Central memory CD8-positive, alpha-beta T cell (primary cell): Measurements from ENCODE around the gene PITX3.
A peak's percentile ranks its signal among the peaks of the same experiment; 100 is the strongest.
"Not testable (repeated sequence)": the region's sequence is repeated elsewhere in the genome, so short reads cannot be mapped to it uniquely, and the experiment has no call there.

ENCODE experiments used
- ATAC-seq: fragments of 150-1000 bp; cut with Tn5 transposase; replicated peaks from 2 replicates; pipeline ENCODE4 v1.10.0; 2022; ENCODE audit warnings: mild to moderate bottlenecking, moderate FRiP score, moderate number of reproducible peaks; ENCODE audit not compliant: poor library complexity, severe bottlenecking; ENCODE audit errors: extremely low read depth
- DNase-seq, 2 donors: peaks; one replicate each; pipeline ENCODE4 v3.0.0; 2021; ENCODE audit warnings: low spot score in 2 of 2
- H3K27ac Mint-ChIP-seq: one replicate; pipeline ENCODE4 v1.8.0; 2022; ENCODE audit warnings: low read depth, mild to moderate bottlenecking, moderate library complexity, mixed read lengths
- H3K27me3 Mint-ChIP-seq: one replicate; pipeline ENCODE4 v1.8.0; 2022; ENCODE audit warnings: mixed read lengths
- H3K36me3 Mint-ChIP-seq: one replicate; pipeline ENCODE4 v1.8.0; 2022; ENCODE audit warnings: mild to moderate bottlenecking, moderate library complexity, mixed read lengths; ENCODE audit not compliant: insufficient read depth
- H3K4me1 Mint-ChIP-seq: one replicate; pipeline ENCODE4 v1.8.0; 2022; ENCODE audit warnings: mixed read lengths
- H3K4me3 Mint-ChIP-seq: one replicate; pipeline ENCODE4 v1.8.0; 2022; ENCODE audit warnings: mild to moderate bottlenecking, moderate library complexity, mixed read lengths
- H3K9me3 Mint-ChIP-seq: one replicate; pipeline ENCODE4 v1.8.0; 2022; ENCODE audit warnings: mixed read lengths

PITX3 gene

GRCh38 chr10:102275343-102275742 lies 34.0 kb upstream of the PITX3 start:
- Mint-ChIP-seq H3K4me1 (peaks cover 30% of the 10 kb centered on the region), H3K27me3 (no peaks in the 10 kb centered on the region), H3K4me3 (no peak overlapping the region), H3K9me3 (no peaks in the 10 kb centered on the region), H3K27ac (no peak overlapping the region), H3K36me3 (peaks cover 7% of the 10 kb centered on the region)
- no peak for DNase-seq
- ATAC-seq, result no peak

GRCh38 chr10:102274062-102274461 lies 32.8 kb upstream of the PITX3 start:
- Mint-ChIP-seq H3K27me3 (no peaks in the 10 kb centered on the region), H3K4me1 (peaks cover 27% of the 10 kb centered on the region), H3K36me3 (peaks cover 8% of the 10 kb centered on the region), H3K4me3 (no peak overlapping the region), H3K27ac (no peak overlapping the region), H3K9me3 (no peaks in the 10 kb centered on the region)
- no peak for DNase-seq
- no peak for ATAC-seq

- Mint-ChIP-seq H3K9me3 (no peaks in the 10 kb centered on the region), H3K4me3 (no peak overlapping the region), H3K4me1 (peaks cover 58% of the 10 kb centered on the region), H3K27me3 (no peaks in the 10 kb centered on the region), H3K36me3 (peaks cover 6% of the 10 kb centered on the region), H3K27ac (peak overlapping the region; percentile 19)
- DNase-seq (no peak), ATAC-seq (no peak)
Observed at GRCh38 chr10:102269017-102269416, 27.7 kb upstream of the PITX3 start.

- Mint-ChIP-seq H3K36me3 (peaks cover 6% of the 10 kb centered on the region), H3K4me1 (peaks cover 58% of the 10 kb centered on the region)
Observed at GRCh38 chr10:102268375-102268888, 27.1 kb upstream of the PITX3 start.

GRCh38 chr10:102267748-102268147 lies 26.4 kb upstream of the PITX3 start:
- no peaks in the 10 kb centered on the region for H3K9me3 Mint-ChIP-seq
- DNase-seq (no peak), ATAC-seq (no peak)
- no peak overlapping the region for H3K4me3 Mint-ChIP-seq
- H3K27me3 Mint-ChIP-seq, result no peaks in the 10 kb centered on the region
- H3K36me3 Mint-ChIP-seq, result peaks cover 10% of the 10 kb centered on the region
- H3K4me1 Mint-ChIP-seq, result peaks cover 62% of the 10 kb centered on the region
- peak overlapping the region; percentile 19 for H3K27ac Mint-ChIP-seq

More at GRCh38 chr10:102268375-102268888, 27.1 kb upstream of the PITX3 start:
- DNase-seq, result no peak
- ATAC-seq, result no peak
- H3K27ac Mint-ChIP-seq, result peak overlapping the region; percentile 19
- no peaks in the 10 kb centered on the region for H3K9me3 Mint-ChIP-seq
- no peaks in the 10 kb centered on the region for H3K27me3 Mint-ChIP-seq
- H3K4me3 Mint-ChIP-seq, result no peak overlapping the region

- H3K4me1 Mint-ChIP-seq, result peaks cover 64% of the 10 kb centered on the region
- DNase-seq (no peak), ATAC-seq (no peak)
- H3K4me3 Mint-ChIP-seq, result no peak overlapping the region
- H3K27me3 Mint-ChIP-seq, result no peaks in the 10 kb centered on the region
- H3K9me3 Mint-ChIP-seq, result no peaks in the 10 kb centered on the region
- H3K36me3 Mint-ChIP-seq, result peaks cover 16% of the 10 kb centered on the region
- H3K27ac Mint-ChIP-seq, result no peak overlapping the region
Observed at GRCh38 chr10:102266670-102267069, 25.4 kb upstream of the PITX3 start.

GRCh38 chr10:102264371-102264770 lies 23.1 kb upstream of the PITX3 start:
- Mint-ChIP-seq H3K27me3 (no peaks in the 10 kb centered on the region), H3K4me1 (peaks cover 56% of the 10 kb centered on the region), H3K27ac (peak overlapping the region; percentile 3), H3K4me3 (no peak overlapping the region), H3K9me3 (no peaks in the 10 kb centered on the region), H3K36me3 (peaks cover 31% of the 10 kb centered on the region)
- DNase-seq (no peak), ATAC-seq (no peak)

- H3K36me3 Mint-ChIP-seq, result peaks cover 29% of the 10 kb centered on the region
- no peak overlapping the region for H3K27ac Mint-ChIP-seq
- ATAC-seq (no peak), DNase-seq (no peak)
- no peaks in the 10 kb centered on the region for H3K9me3 Mint-ChIP-seq
- H3K4me1 Mint-ChIP-seq, result peaks cover 41% of the 10 kb centered on the region
- H3K4me3 Mint-ChIP-seq, result no peak overlapping the region
- H3K27me3 Mint-ChIP-seq, result no peaks in the 10 kb centered on the region
Observed at GRCh38 chr10:102262744-102263370, 21.5 kb upstream of the PITX3 start.

- Mint-ChIP-seq H3K36me3 (peaks cover 29% of the 10 kb centered on the region), H3K4me3 (no peak overlapping the region), H3K4me1 (peaks cover 32% of the 10 kb centered on the region), H3K27ac (no peak overlapping the region), H3K27me3 (no peaks in the 10 kb centered on the region), H3K9me3 (no peaks in the 10 kb centered on the region)
- no peak for DNase-seq
- ATAC-seq, result no peak
Observed at GRCh38 chr10:102261842-102262241, 20.5 kb upstream of the PITX3 start.

- no peaks in the 10 kb centered on the region for H3K27me3 Mint-ChIP-seq
- H3K4me1 Mint-ChIP-seq, result peaks cover 27% of the 10 kb centered on the region
- DNase-seq, result no peak
- H3K9me3 Mint-ChIP-seq, result no peaks in the 10 kb centered on the region
- no peak for ATAC-seq
- H3K27ac Mint-ChIP-seq, result no peak overlapping the region
- H3K4me3 Mint-ChIP-seq, result no peak overlapping the region
- peaks cover 29% of the 10 kb centered on the region for H3K36me3 Mint-ChIP-seq
Observed at GRCh38 chr10:102261196-102261595, 19.9 kb upstream of the PITX3 start.

GRCh38 chr10:102255404-102255803 lies 14.1 kb upstream of the PITX3 start:
- H3K4me3 Mint-ChIP-seq, result no peak overlapping the region
- H3K36me3 Mint-ChIP-seq, result peaks cover 12% of the 10 kb centered on the region
- no peaks in the 10 kb centered on the region for H3K9me3 Mint-ChIP-seq
- H3K4me1 Mint-ChIP-seq, result peaks cover 15% of the 10 kb centered on the region
- peak overlapping the region; percentile 46 for H3K27ac Mint-ChIP-seq
- DNase-seq (no peak), ATAC-seq (no peak)
- no peaks in the 10 kb centered on the region for H3K27me3 Mint-ChIP-seq

- no peak overlapping the region for H3K27ac Mint-ChIP-seq
- H3K4me3 Mint-ChIP-seq, result no peak overlapping the region
- no peak for ATAC-seq
- peaks cover 15% of the 10 kb centered on the region for H3K4me1 Mint-ChIP-seq
- no peaks in the 10 kb centered on the region for H3K9me3 Mint-ChIP-seq
- H3K36me3 Mint-ChIP-seq, result peaks cover 5% of the 10 kb centered on the region
- DNase-seq, result no peak
- H3K27me3 Mint-ChIP-seq, result no peaks in the 10 kb centered on the region
Observed at GRCh38 chr10:102254426-102254825, 13.1 kb upstream of the PITX3 start.

- H3K4me3 Mint-ChIP-seq, H3K9me3 Mint-ChIP-seq, H3K36me3 Mint-ChIP-seq, H3K27me3 Mint-ChIP-seq, H3K27ac Mint-ChIP-seq, DNase-seq, ATAC-seq: not testable (repeated sequence)
- H3K4me1 Mint-ChIP-seq, result peaks cover 23% of the 10 kb centered on the region
Observed at GRCh38 chr10:102252508-102252907, 11.2 kb upstream of the PITX3 start.
